ENCODE data around the gene ERN1.
A peak's percentile ranks its signal among the peaks of the same experiment; 100 is the strongest.

Gene ERN1

DNA sequence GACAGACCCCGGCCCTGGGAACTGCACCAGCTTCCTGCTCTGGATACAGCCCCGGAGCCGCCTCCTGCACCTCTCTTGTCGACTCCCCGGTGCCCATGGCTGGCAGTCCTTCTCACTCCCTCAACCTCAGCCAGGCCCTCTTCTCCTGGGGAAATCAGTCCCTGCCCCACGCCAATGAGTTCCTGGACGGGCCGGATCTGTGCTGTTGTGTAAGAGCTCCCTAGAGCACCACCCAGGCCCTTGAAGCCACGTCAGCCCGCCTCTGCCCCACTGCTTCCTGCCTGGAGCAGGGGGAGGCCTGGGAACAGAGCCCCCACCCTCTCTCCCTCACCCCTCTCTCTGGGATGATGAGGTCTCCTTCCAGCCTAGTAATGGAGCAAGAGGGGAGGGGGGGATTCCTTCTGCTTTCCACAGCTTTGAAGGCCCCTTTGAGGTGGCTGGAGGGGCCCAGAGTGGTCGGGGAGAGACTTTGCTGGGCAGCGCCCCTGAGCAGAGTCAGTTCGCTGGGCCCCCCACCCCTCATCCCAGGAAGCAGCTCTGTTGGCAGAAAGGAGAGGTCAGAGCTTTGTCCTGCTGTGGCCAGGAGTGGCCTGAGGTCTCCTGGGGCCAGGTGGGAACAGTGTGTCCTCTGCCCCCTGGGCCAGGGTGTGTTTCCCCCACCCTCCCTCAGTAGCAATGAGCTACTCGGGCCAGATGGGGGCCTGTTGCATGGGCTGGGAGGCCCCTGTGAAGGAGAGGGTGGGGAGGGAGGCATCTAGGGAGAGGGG, 128.0 kb downstream of the ERN1 start:
- Histone ChIP-seq H3K27me3 (no peaks in the 10 kb centered on the region), H3K9me3 (replicated peaks in 1 of 11) (no peaks in the 10 kb centered on the region), H4K20me1 (peaks cover 0 to 25% (median 8%) of the 10 kb centered on the region in 11 experiments; a peak in 8 of 22 replicates), H3K9ac (peak overlapping the region; percentile 25 to 80 (median 67); a peak in 21 of 22 replicates), H3K27ac (peak overlapping the region; percentile 18 to 87 (median 79); a peak in 21 of 22 replicates), H3K4me1 (peaks cover 72 to 99% (median 95%) of the 10 kb centered on the region in 10 experiments), H3K4me3 (peak overlapping the region in 4 of 10 experiments; percentile 0 to 18 (median 8); a peak in 3 of 20 replicates), H3K36me3 (peaks cover 0 to 43% (median 31%) of the 10 kb centered on the region in 11 experiments; a peak in 20 of 22 replicates), H3K4me2 (peak overlapping the region; percentile 70 to 97 (median 83))
- TF ChIP-seq Cebpa-rat (IDR thresholded peaks at IDR 0.05), result peak in 3 of 11 experiments; percentile 17 to 52 (median 44); a peak in 4 of 22 replicates

- Histone ChIP-seq H3K4me2 (peak overlapping the region; percentile 70 to 97 (median 83)), H3K27ac (peak overlapping the region; percentile 18 to 87 (median 79); a peak in 20 of 22 replicates), H3K9me3 (replicated peaks in 1 of 11) (no peaks in the 10 kb centered on the region), H3K36me3 (peaks cover 0 to 43% (median 31%) of the 10 kb centered on the region in 11 experiments; a peak in 20 of 22 replicates), H3K4me1 (peaks cover 64 to 92% (median 87%) of the 10 kb centered on the region in 10 experiments), H3K4me3 (peak overlapping the region in 4 of 10 experiments; percentile 0 to 18 (median 8); a peak in 3 of 20 replicates), H3K27me3 (no peaks in the 10 kb centered on the region), H3K9ac (peak overlapping the region; percentile 25 to 80 (median 67); a peak in 20 of 22 replicates), H4K20me1 (peaks cover 0 to 17% (median 8%) of the 10 kb centered on the region in 11 experiments; a peak in 8 of 22 replicates)
- TF ChIP-seq Cebpa-rat (IDR thresholded peaks at IDR 0.05), result no peak
Measured at GRCh38 chr17:64001091-64001579, 128.8 kb downstream of the ERN1 start.

- TF ChIP-seq Cebpa-rat (IDR thresholded peaks at IDR 0.05), result 0 out of 22 replicates have a peak, but pooled peaks of 1 of the 11 experiments have one; percentile 13
Measured at GRCh38 chr17:63999680-64000531, 130.0 kb downstream of the ERN1 start.

DNA sequence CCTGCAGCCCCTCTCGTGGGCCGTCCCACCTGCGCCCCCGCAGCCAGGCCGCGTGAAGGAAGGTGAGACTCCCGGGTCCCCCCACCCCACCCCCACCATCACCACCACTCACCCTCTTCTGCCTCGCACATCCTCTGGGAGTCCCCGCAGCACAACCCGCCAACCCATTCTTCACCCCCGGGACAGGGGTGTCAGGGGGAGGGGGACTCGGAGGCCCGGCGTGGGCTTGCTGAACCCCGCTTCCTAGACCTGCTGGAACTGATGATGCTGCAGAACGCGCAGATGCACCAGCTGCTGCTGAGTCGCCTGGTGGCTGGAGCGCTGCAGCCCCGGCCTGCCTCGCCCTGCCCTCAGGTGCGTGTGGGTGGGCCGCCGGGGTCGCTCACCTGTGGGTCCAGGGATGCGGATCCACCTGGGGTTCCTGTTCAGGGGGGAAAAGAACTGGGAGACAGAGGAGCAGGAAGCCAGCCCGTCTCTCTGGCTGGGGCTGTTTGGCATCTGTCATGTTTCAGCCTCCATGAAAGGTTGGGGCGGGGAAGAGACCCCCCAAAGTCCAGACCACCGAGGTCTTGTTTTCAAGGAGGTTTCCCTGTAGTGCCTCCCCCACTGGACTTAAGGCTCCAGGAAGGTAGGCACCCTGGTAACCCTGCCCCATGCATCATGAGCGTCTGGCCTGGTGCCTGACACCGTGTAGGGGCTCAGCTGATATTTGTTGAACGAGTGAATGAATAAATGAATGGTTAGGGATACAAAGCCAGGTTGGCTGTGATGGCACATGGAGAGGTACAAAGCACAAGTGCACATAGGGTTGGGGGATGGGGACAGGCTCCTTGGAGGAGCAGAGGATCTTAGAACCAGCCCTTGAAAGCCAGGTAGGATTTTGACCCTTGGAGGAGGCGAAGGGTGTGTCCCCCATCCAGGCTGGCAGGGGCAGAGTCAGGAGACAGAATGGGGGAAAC, 130.9 kb downstream of the ERN1 start:
- peak overlapping the region; percentile 53 to 76 (median 71); a peak in 19 of 22 replicates for H3K9ac ChIP-seq
- TF ChIP-seq Cebpa-rat (IDR thresholded peaks at IDR 0.05), result no peak
- no peaks in the 10 kb centered on the region for H3K27me3 ChIP-seq
- H3K4me3 ChIP-seq, result peak overlapping the region; percentile 61 to 82 (median 67)
- peaks cover 0 to 31% (median 18%) of the 10 kb centered on the region in 11 experiments; a peak in 20 of 22 replicates for H3K36me3 ChIP-seq
- peak overlapping the region; percentile 81 to 98 (median 93) for H3K4me2 ChIP-seq
- peak overlapping the region in 1 of 11 experiments; percentile 33; a peak in 2 of 22 replicates for H3K27ac ChIP-seq
- H3K9me3 ChIP-seq (replicated peaks in 1 of 11), result no peaks in the 10 kb centered on the region
- no peaks in the 10 kb centered on the region; a peak in 1 of 22 replicates for H4K20me1 ChIP-seq
- H3K4me1 ChIP-seq, result peaks cover 54 to 87% (median 76%) of the 10 kb centered on the region in 10 experiments

More at GRCh38 chr17:63999680-64000531, 130.0 kb downstream of the ERN1 start:
- no peak overlapping the region for H3K4me3 ChIP-seq
- peak overlapping the region; percentile 81 to 98 (median 93); a peak in 20 of 22 replicates for H3K4me2 ChIP-seq
- peaks cover 0 to 4% (median 0%) of the 10 kb centered on the region in 11 experiments; a peak in 3 of 22 replicates for H4K20me1 ChIP-seq
- no peaks in the 10 kb centered on the region for H3K9me3 ChIP-seq (replicated peaks in 1 of 11)
- peak overlapping the region in 1 of 11 experiments; percentile 5; a peak in 1 of 22 replicates for H3K27ac ChIP-seq
- peaks cover 0 to 40% (median 27%) of the 10 kb centered on the region in 11 experiments; a peak in 20 of 22 replicates for H3K36me3 ChIP-seq
- no peak overlapping the region for H3K9ac ChIP-seq
- H3K4me1 ChIP-seq, result peaks cover 51 to 89% (median 77%) of the 10 kb centered on the region in 10 experiments
- no peaks in the 10 kb centered on the region for H3K27me3 ChIP-seq

DNA sequence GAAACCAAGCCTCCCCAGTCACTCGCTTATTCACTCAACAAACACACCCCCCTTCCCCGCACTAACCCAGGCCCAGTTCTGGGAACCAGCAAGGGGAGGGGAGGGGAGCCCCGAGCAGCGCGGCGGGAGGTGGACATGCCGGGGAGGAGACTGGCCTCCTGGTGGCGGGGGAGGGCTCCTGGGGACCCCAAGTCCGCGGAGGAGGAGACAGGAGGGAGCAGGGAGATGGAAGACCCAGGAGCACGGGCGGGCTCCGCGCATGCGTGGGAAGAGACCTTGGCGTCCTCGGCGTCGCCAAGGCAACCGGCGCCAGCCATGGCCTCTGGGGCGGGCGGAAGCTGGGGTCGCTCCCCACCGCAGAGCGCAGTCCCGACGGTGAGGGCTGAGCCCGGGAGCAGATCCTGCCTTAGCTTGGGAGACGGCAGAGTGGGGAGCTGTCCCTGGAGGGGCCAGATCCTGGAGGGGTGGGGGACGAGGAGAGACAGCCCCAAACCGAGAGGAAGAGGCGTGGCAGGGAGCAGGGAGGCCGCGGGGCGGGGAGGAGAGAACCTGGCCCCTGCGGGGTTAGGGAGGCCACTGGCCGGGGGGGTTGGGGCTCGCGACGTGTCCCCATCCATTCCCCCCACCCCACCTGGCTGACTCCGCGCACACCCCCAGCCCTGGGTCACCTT, 131.8 kb downstream of the ERN1 start, which contains the start of gene PRR29:
Gene PRR29, plus strand, starts transcription at position 302 of the 671 bp plus-strand sequence. Its CDS starts 14 bp downstream, at position 316.
- H3K27me3 ChIP-seq, result no peaks in the 10 kb centered on the region
- peak within 1 kb of the TSS; percentile 81 to 98 (median 93) for H3K4me2 ChIP-seq
- no peak for TF ChIP-seq Cebpa-rat (IDR thresholded peaks at IDR 0.05)
- peaks cover 60 to 85% (median 75%) of the 10 kb centered on the region in 10 experiments for H3K4me1 ChIP-seq
- H4K20me1 ChIP-seq, result no peaks in the 10 kb centered on the region; a peak in 1 of 22 replicates
- peak within 1 kb of the TSS in 7 of 11 experiments; percentile 28 to 50 (median 35); a peak in 11 of 22 replicates for H3K27ac ChIP-seq
- peak within 1 kb of the TSS; percentile 61 to 82 (median 67) for H3K4me3 ChIP-seq
- peaks cover 0 to 23% (median 10%) of the 10 kb centered on the region in 11 experiments; a peak in 19 of 22 replicates for H3K36me3 ChIP-seq
- no peaks in the 10 kb centered on the region for H3K9me3 ChIP-seq (replicated peaks in 1 of 11)
- peak within 1 kb of the TSS; percentile 53 to 76 (median 71); a peak in 21 of 22 replicates for H3K9ac ChIP-seq

DNA sequence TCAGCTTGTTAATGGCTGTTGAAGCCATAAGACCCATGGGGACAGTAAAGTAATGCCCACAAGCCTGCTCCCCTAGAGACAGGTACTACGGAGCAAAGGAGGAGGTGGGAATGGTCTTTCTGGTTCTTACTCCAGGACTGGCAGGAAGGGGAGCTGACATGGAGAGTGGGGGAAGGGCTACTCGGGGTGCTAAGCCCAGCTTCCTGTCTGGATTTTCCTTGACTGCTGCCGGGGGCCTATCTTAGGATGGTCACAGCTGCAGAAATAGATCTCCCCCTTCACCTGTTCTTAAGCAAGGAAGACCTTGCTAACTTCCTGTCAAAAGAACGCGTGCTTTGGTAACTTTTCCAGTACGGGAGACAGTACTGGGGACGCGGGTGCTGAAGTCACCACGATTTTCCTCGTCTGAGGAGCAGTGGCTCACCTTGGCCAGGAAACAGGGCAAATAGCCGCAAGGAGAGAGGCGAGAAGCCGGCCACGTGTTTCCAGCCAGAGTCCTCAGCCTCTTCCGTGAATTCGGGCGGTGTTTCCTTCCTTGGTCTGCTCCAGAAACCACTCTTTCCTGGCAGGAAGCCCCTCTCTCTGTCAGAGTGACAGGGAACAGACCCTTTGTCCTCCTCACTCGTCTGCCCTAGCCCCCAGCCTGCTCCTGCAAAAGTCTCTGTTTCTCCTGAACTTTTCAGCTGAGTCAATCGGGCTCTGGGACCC, 132.4 kb downstream of the ERN1 start:
- Histone ChIP-seq H3K27ac (peak overlapping the region in 6 of 11 experiments; percentile 14 to 50 (median 32); a peak in 6 of 22 replicates), H3K9me3 (replicated peaks in 1 of 11) (no peaks in the 10 kb centered on the region), H3K9ac (peak overlapping the region in 10 of 11 experiments; percentile 53 to 76 (median 68); a peak in 19 of 22 replicates), H3K4me2 (peak overlapping the region; percentile 81 to 98 (median 93)), H3K4me1 (peaks cover 59 to 80% (median 71%) of the 10 kb centered on the region in 10 experiments), H3K27me3 (no peaks in the 10 kb centered on the region), H4K20me1 (no peaks in the 10 kb centered on the region; a peak in 1 of 22 replicates), H3K36me3 (peaks cover 0 to 16% (median 4%) of the 10 kb centered on the region in 11 experiments; a peak in 11 of 22 replicates), H3K4me3 (peak overlapping the region; percentile 61 to 82 (median 67))
- no peak for TF ChIP-seq Cebpa-rat (IDR thresholded peaks at IDR 0.05)

All from BLaER1 treated with 17β-estradiol and CSF1 and Interleukin-3, amounts not matched to agents 10 nM and 100 nM (cell line).